ENCODE measurements around the gene STYXL1.
A peak's percentile ranks its signal among the peaks of the same experiment; 100 is the strongest.
"Not testable (repeated sequence)": the region's sequence is repeated elsewhere in the genome, so short reads cannot be mapped to it uniquely, and the experiment has no call there.

STYXL1 gene, protein sequence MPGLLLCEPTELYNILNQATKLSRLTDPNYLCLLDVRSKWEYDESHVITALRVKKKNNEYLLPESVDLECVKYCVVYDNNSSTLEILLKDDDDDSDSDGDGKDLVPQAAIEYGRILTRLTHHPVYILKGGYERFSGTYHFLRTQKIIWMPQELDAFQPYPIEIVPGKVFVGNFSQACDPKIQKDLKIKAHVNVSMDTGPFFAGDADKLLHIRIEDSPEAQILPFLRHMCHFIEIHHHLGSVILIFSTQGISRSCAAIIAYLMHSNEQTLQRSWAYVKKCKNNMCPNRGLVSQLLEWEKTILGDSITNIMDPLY
- total RNA-seq = 9.1 to 30.1 (median 14.9) reads per million in 9 experiments

DNA sequence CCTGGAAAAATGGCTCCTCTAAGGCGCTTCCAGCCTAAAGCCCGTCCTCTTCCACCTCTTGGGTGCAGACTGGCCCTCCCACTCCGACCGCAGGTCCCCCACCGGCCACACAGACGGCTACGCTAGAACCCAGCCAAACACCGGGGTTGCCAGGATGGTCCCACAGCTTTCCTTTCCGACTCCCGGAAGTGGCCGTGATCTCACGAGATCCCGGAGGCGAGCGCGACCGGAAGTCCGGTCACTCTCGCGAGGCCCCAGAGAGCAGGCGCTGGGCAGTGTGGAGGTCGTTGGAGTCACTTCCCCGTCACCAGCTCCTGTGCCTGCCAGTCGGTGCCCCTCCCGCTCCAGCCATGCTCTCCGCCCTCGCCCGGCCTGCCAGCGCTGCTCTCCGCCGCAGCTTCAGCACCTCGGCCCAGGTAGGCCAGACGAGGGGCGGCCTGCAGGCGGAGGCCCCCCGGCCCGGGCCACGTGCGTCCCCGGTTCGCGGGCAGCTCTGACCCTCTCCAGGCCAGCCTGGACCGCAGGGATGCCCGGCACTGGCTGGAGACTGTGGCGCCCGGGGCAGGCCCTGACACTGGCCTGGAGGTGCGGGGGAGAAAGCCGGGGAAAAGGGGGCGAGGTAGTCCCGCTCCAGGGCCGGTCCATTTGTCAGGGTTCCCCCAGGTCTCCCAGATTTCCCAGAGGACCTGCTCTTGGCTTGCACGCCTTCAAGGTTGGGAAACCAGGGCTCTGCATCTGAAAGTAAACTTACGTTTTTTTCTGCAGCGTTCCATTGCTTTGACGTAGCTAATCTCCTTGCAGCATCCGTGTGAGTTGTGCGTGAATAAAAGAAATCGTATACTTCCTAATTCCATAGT is at the start of gene STYXL1, which contains the start of gene MDH2:
Gene STYXL1, minus strand, starts transcription at position 190 of the 857 bp plus-strand sequence. CDS start 17,477 bp downstream, outside the sequence.
Gene MDH2, plus strand, starts transcription at position 296 of the 857 bp plus-strand sequence. Its CDS starts 55 bp downstream, at position 351.
- no peaks in the 10 kb centered on the region for H3K27me3 Mint-ChIP-seq
- H3K9me3 Mint-ChIP-seq = peaks cover 0 to 2% of the 10 kb centered on the region in 2 donors
- peak; percentile 83 to 87 (median 85) for DNase-seq
- ATAC-seq (replicated peaks) = peak; percentile 89
- peak within 1 kb of the TSS; percentile 97 to 98 for H3K27ac Mint-ChIP-seq
- H3K4me3 Mint-ChIP-seq = peak within 1 kb of the TSS; percentile 93 to 98
- peaks cover 28% of the 10 kb centered on the region for H3K36me3 Mint-ChIP-seq (ENCODE audit: insufficient read depth)
- H3K4me1 Mint-ChIP-seq (ENCODE audit: low read depth in 2 of 2) = peaks cover 36 to 39% of the 10 kb centered on the region in 2 donors

DNA sequence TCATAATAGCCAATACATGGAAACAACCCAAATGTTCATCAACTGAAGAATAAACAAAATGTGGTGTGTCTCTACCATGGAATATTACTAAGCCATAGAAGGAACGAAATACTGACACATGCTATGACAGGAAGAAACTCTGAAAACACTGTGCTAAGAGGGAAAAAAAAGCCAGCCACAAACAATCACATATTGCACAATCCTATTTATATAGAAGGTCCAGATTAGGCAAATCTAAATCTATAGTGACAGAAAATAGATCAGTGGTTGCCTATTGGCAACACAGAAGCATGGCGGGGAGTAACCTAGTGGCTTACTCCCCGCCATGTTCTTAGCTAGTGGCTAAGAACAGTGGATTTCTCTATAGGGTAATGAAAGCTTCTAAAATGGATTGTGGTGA is 48.1 kb upstream of the STYXL1 start:
- Mint-ChIP-seq H3K4me1 (ENCODE audit: low read depth in 2 of 2) (no peaks in the 10 kb centered on the region), H3K9me3 (no peaks in the 10 kb centered on the region), H3K36me3 (ENCODE audit: insufficient read depth) (no peaks in the 10 kb centered on the region), H3K4me3 (no peak overlapping the region), H3K27ac (no peak overlapping the region), H3K27me3 (peaks cover 12 to 54% of the 10 kb centered on the region in 2 donors)
- no peak for DNase-seq
- ATAC-seq (replicated peaks) = no peak

DNA sequence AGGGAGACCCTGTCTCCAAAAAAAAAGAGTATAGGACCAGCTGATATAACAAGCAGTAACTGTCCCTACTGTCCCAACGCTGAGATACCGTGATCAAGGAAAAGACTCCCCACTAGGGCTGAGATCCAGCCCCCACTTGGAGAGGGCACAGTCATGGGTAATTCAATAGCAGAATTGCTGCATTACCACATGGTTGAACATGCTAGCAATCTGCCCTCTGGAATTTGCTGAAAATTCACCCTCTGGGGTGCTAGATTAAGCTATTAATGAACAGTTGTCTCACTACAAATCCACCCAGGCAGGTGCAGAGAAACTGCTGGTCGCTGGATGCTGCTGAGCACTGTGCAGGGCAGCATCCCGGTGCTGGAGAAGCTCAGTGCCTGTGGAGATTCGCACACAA is 46.5 kb upstream of the STYXL1 start:
- H3K27ac Mint-ChIP-seq; H3K9me3 Mint-ChIP-seq; H3K4me3 Mint-ChIP-seq; H3K4me1 Mint-ChIP-seq (ENCODE audit: low read depth in 2 of 2); H3K36me3 Mint-ChIP-seq (ENCODE audit: insufficient read depth); ATAC-seq (replicated peaks); DNase-seq: not testable (repeated sequence)
- H3K27me3 Mint-ChIP-seq = peaks cover 21 to 54% of the 10 kb centered on the region in 2 donors

DNA sequence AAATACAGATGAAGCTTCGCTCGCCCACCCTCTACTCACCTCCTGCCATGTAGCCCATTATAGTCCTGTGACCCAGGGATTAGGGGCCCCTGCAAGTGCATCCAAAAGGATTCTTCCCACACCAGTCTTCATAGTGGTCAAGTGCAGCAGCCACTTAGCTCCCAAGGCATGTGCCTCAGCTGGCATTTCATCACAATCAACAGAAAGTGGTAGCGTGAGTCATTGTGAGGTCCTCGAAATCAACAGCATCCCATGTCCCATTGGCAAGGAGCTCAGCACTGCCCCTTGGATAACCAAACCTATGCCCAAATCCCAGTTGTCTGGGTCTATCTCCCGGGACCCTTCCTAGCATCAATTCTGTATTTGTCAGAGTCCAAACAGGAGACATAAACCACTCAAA is 45.7 kb upstream of the STYXL1 start:
- H3K27me3 Mint-ChIP-seq = peaks cover 21 to 56% of the 10 kb centered on the region in 2 donors

DNA sequence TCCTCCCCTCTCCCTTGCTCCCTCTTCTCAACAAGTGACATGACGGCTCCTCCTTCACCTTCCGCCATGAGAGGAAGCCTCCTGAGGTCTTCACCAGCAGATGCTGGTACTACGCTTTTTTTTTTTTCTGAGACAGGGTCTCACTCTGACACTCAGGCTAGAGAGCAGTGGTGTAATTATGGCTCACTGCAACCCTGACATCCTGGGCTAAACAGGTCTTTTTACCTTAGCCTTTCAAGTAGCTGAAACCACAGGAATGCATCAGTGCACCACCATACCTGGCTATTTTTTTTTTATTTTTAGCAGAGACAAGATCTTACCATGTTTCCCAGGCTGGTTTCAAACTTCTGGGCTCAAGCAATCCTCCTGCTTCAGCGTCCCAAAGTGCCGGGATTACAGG is 43.7 kb upstream of the STYXL1 start:
- ATAC-seq (replicated peaks) (no peak), DNase-seq (no peak)
- no peak overlapping the region for H3K4me3 Mint-ChIP-seq
- no peak overlapping the region for H3K27ac Mint-ChIP-seq
- H3K9me3 Mint-ChIP-seq = no peaks in the 10 kb centered on the region
- no peaks in the 10 kb centered on the region for H3K4me1 Mint-ChIP-seq (ENCODE audit: low read depth in 2 of 2)
- peaks cover 21 to 66% of the 10 kb centered on the region in 2 donors for H3K27me3 Mint-ChIP-seq
- H3K36me3 Mint-ChIP-seq (ENCODE audit: insufficient read depth) = no peaks in the 10 kb centered on the region

More for the DNA sequence above, 45.7 kb upstream of the STYXL1 start:
- not testable (repeated sequence) for H3K4me3 Mint-ChIP-seq; H3K4me1 Mint-ChIP-seq (ENCODE audit: low read depth in 2 of 2); DNase-seq; H3K27ac Mint-ChIP-seq; H3K9me3 Mint-ChIP-seq; ATAC-seq (replicated peaks); H3K36me3 Mint-ChIP-seq (ENCODE audit: insufficient read depth)

DNA sequence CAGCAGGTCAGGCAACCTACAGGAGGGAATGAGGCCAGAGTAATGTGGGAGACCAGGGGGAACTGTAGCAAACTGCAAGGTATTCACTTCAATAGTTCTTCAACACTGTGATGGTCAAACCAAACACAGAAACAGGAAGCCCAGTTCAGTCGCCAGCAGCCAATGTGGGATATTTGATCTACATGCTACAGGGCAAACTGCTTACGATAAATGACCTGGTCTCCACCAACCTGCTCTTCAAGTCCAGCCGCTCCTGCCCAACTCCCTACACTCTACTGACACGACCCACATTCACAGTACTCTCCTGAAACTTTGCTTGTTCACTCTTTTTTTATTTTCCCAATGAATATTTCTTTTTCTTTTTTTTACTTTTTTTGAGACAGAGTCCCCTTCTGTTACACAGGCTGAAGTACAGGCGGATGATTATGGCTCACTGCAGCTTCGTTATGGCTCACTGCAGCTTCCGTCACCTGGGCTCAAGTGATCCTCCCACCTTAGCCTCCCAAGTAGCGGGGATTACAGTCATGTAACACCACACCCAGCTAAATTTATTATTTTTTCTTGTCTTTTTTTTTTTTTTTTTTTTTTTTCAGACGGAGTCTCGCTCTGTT is 42.2 kb upstream of the STYXL1 start:
- Mint-ChIP-seq H3K27ac (peak overlapping the region in 1 of 2 donors; percentile 69), H3K4me3 (no peak overlapping the region), H3K36me3 (ENCODE audit: insufficient read depth) (no peaks in the 10 kb centered on the region), H3K4me1 (ENCODE audit: low read depth in 2 of 2) (no peaks in the 10 kb centered on the region), H3K9me3 (no peaks in the 10 kb centered on the region), H3K27me3 (peaks cover 16 to 62% of the 10 kb centered on the region in 2 donors)
- DNase-seq = no peak
- no peak for ATAC-seq (replicated peaks)

DNA sequence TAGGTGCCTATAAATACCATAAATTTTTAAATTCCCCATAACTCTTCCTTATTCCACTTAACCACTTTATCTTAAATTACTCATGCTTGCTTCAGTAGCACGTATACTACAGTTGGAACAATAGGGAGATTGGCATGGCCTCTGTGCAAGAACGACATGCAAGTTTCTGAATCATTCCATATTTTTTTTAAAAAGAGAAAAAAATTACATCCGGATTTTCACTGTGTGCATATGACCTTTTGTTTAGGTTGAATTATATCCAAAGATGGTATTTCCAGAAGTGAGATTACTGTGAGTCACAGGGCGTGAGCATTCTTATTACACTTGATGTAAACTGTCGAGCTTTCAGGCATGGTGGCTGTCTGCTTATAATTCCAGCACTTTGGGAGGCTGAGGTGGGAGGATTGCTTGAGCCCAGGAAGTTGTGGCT is 39.6 kb upstream of the STYXL1 start:
- not testable (repeated sequence) for H3K27ac Mint-ChIP-seq; DNase-seq; ATAC-seq (replicated peaks); H3K36me3 Mint-ChIP-seq (ENCODE audit: insufficient read depth); H3K4me1 Mint-ChIP-seq (ENCODE audit: low read depth in 2 of 2); H3K4me3 Mint-ChIP-seq; H3K9me3 Mint-ChIP-seq
- peaks cover 24 to 53% of the 10 kb centered on the region in 2 donors for H3K27me3 Mint-ChIP-seq

DNA sequence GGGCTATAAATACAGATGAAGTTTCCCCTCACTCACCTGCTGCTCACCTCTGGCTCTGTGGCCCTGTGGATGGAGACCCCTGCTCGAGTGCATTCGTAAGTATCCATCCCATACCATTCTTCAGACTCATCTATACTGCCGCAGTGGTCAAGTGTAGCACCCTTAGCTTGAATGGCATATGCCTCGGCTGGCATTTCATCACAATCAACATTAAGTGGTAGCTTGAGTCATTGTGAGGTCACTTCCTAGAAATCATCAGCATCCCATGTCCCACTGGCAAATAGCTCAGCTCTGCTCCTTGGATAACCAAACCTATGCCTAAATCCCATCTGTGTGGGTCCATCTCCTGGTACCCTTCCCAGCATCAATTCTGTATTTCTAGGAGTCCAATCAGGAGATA is 38.3 kb upstream of the STYXL1 start:
- ATAC-seq (replicated peaks) = no peak
- no peak overlapping the region for H3K4me3 Mint-ChIP-seq
- no peaks in the 10 kb centered on the region for H3K9me3 Mint-ChIP-seq
- H3K4me1 Mint-ChIP-seq (ENCODE audit: low read depth in 2 of 2) = no peaks in the 10 kb centered on the region
- H3K27me3 Mint-ChIP-seq = peaks cover 29 to 40% of the 10 kb centered on the region in 2 donors
- no peak for DNase-seq
- no peak overlapping the region for H3K27ac Mint-ChIP-seq
- H3K36me3 Mint-ChIP-seq (ENCODE audit: insufficient read depth) = no peaks in the 10 kb centered on the region

DNA sequence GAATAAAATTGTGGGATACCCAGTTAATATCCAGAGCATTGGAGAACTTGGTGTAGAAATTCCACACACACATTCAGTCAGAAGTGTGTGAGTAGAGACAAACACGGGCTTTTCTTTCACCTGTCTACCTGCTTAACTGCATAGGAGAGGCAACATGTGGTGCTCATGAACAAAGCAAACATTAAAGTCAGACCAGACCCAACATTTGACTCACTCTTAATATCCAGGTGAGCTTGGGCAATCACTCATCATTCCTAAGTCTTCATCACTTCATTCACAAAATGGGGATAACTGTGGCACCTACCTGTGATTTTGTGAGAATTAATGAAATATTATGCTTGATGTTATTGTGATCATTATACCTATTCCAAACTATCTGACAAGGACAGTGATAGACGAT is 36.3 kb upstream of the STYXL1 start:
- H3K9me3 Mint-ChIP-seq; H3K4me1 Mint-ChIP-seq (ENCODE audit: low read depth in 2 of 2); ATAC-seq (replicated peaks); DNase-seq; H3K27ac Mint-ChIP-seq; H3K4me3 Mint-ChIP-seq; H3K36me3 Mint-ChIP-seq (ENCODE audit: insufficient read depth): not testable (repeated sequence)
- H3K27me3 Mint-ChIP-seq = peaks cover 26 to 51% of the 10 kb centered on the region in 2 donors

DNA sequence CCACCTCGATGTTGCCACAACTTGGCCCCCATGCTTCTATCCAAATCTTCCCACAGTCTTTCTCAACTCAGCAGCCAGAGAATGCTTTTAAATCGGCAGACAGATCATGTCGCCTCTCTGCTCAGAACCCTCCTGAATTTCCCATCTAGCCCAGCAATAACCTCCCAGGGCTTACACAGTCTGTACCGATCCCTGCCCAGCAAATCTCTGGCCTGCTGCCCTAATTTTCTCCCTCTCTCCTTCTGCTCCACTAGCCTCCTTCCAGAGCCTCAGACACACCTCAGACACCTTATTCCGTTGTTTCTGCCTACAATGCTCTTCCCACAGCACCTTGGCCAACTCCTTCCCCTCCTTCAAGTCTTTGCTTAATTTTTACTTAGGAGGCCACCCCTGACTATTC is 32.4 kb upstream of the STYXL1 start:
- Mint-ChIP-seq H3K27ac (no peak overlapping the region), H3K4me3 (no peak overlapping the region), H3K9me3 (no peaks in the 10 kb centered on the region), H3K4me1 (ENCODE audit: low read depth in 2 of 2) (peaks cover 4 to 6% of the 10 kb centered on the region in 2 donors), H3K36me3 (ENCODE audit: insufficient read depth) (no peaks in the 10 kb centered on the region), H3K27me3 (peaks cover 19 to 28% of the 10 kb centered on the region in 2 donors)
- no peak for DNase-seq
- no peak for ATAC-seq (replicated peaks)

DNA sequence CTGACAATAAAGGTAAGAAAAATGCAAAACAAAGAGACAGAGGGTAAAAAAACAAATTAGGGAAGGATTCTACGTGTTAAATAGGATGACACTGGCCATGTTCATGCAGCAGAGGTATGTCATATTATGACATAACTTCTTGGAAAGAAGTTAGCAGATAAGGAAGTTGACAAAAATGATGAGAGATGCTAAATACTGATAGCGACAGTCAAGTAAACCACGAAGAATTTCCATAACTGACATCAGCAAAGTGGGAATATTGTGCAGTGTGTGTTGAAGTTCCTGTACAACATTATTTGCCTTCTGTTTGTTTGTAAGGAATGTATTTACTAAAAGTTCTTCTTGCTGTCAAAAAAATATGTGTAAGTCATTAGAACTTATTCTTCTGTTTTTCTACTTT is 29.6 kb upstream of the STYXL1 start:
- H3K27ac Mint-ChIP-seq = peak overlapping the region in 1 of 2 donors; percentile 60
- H3K27me3 Mint-ChIP-seq = peaks cover 12% of the 10 kb centered on the region in 2 donors
- no peak overlapping the region for H3K4me3 Mint-ChIP-seq
- H3K4me1 Mint-ChIP-seq (ENCODE audit: low read depth in 2 of 2) = peaks cover 4 to 6% of the 10 kb centered on the region in 2 donors
- no peaks in the 10 kb centered on the region for H3K36me3 Mint-ChIP-seq (ENCODE audit: insufficient read depth)
- DNase-seq = no peak
- no peak for ATAC-seq (replicated peaks)
- H3K9me3 Mint-ChIP-seq = no peaks in the 10 kb centered on the region

DNA sequence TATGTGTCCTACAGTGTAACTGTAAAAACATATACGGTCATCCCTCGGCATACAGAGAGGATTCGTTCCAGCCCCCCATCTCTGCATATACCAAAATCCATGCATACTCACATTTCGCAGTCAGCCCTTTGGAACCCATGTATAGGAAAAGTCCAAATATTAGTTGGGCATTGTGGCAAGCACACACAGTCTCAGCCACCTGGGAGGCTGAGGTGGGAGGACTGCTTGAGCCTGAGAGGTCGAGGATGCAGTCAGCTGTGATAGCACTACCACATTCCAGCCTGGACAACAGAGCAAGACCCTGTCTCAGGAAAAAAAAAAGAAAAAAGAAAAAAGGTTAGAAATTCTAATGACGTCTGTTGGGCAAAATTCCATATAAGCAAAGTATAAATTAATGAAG is 29.2 kb upstream of the STYXL1 start:
- peak overlapping the region in 1 of 2 donors; percentile 60 for H3K27ac Mint-ChIP-seq
- no peak for DNase-seq
- H3K4me3 Mint-ChIP-seq = no peak overlapping the region
- peaks cover 12% of the 10 kb centered on the region in 2 donors for H3K27me3 Mint-ChIP-seq
- no peaks in the 10 kb centered on the region for H3K9me3 Mint-ChIP-seq
- no peak for ATAC-seq (replicated peaks)
- no peaks in the 10 kb centered on the region for H3K36me3 Mint-ChIP-seq (ENCODE audit: insufficient read depth)
- peaks cover 4 to 6% of the 10 kb centered on the region in 2 donors for H3K4me1 Mint-ChIP-seq (ENCODE audit: low read depth in 2 of 2)

DNA sequence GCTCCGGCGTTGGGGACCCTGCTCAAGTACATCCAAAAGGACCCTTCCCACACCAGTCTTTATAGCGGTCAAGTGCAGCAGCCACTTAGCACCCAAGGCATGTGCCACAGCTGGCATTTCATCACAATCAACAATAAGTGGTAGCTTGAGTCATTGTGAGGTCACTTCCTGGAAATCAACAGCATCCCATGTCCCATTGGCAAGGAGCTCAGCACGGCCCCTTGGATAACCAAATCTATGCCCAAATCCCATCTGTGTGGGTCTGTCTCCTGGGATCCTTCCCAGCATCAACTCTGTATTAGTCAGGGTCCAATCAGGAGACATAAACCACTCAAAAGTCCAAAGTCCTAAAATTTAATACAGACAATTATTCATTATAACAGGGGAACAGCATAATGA is 27.2 kb upstream of the STYXL1 start:
- H3K36me3 Mint-ChIP-seq (ENCODE audit: insufficient read depth) = no peaks in the 10 kb centered on the region
- DNase-seq = no peak
- H3K27ac Mint-ChIP-seq = no peak overlapping the region
- H3K27me3 Mint-ChIP-seq = peaks cover 2 to 4% of the 10 kb centered on the region in 2 donors
- H3K4me3 Mint-ChIP-seq = no peak overlapping the region
- peaks cover 2 to 6% of the 10 kb centered on the region in 2 donors for H3K4me1 Mint-ChIP-seq (ENCODE audit: low read depth in 2 of 2)
- ATAC-seq (replicated peaks) = no peak
- H3K9me3 Mint-ChIP-seq = no peaks in the 10 kb centered on the region

All from effector memory CD8-positive, alpha-beta T cell (primary cell).